H9 (cell line): ENCODE results near the gene HMX1. TPM values are rescaled to one million over a fixed set of nuclear protein-coding genes. Genes with fewer than 3 reads are reported as not detected.

Source experiments
- DNase-seq: peaks from one replicate; pipeline ENCODE4 v3.0.0-alpha.2; 2017
- H2AFZ ChIP-seq: one replicate; pipeline ENCODE4 v1.6.1; 2013; ENCODE audit warnings: mild to moderate bottlenecking, low read length, control low read depth, moderate library complexity
- H2AK5ac ChIP-seq: 2 replicates; pipeline ENCODE4 v1.6.1; 2013; ENCODE audit warnings: low read length, control low read depth, mixed read lengths; ENCODE audit not compliant: insufficient read length
- H2BK120ac ChIP-seq: one replicate; pipeline ENCODE4 v1.6.1; 2013; ENCODE audit warnings: low read depth, mild to moderate bottlenecking, low read length, control low read depth, inconsistent platforms; ENCODE audit not compliant: poor library complexity, severe bottlenecking
- H2BK12ac ChIP-seq: 2 replicates; pipeline ENCODE4 v1.6.1; 2013; ENCODE audit warnings: low read length, control low read depth, mixed read lengths, low read depth; ENCODE audit not compliant: insufficient read length
- H2BK15ac ChIP-seq: 2 replicates; pipeline ENCODE4 v1.6.1; 2013; ENCODE audit warnings: low read depth, low read length, control low read depth
- H2BK20ac ChIP-seq: one replicate; pipeline ENCODE4 v1.6.1; 2013; ENCODE audit warnings: low read depth, mild to moderate bottlenecking, low read length, control low read depth, inconsistent platforms; ENCODE audit not compliant: poor library complexity, severe bottlenecking
- H2BK5ac ChIP-seq: 2 replicates; pipeline ENCODE4 v1.6.1; 2013; ENCODE audit warnings: low read length, control low read depth, mixed read lengths; ENCODE audit not compliant: insufficient read length
- H3K14ac ChIP-seq: 2 replicates; pipeline ENCODE4 v1.6.1; 2013; ENCODE audit warnings: low read length, control low read depth; ENCODE audit not compliant: insufficient read depth
- H3K18ac ChIP-seq: 2 replicates; pipeline ENCODE4 v1.6.1; 2013; ENCODE audit warnings: low read depth, mild to moderate bottlenecking, mixed read lengths, low read length, control low read depth; ENCODE audit not compliant: insufficient read length
- H3K23ac ChIP-seq: 2 replicates; pipeline ENCODE4 v1.6.1; 2013; ENCODE audit warnings: low read length, control low read depth, mixed read lengths, low read depth; ENCODE audit not compliant: insufficient read length
- H3K23me2 ChIP-seq: 2 replicates; pipeline ENCODE4 v1.6.1; 2013; ENCODE audit warnings: low read depth, mild to moderate bottlenecking, mixed read lengths, low read length, control low read depth; ENCODE audit not compliant: insufficient read length, poor library complexity, severe bottlenecking
- H3K27ac ChIP-seq: 2 replicates; pipeline ENCODE4 v1.5.1; 2013; ENCODE audit warnings: low read length, control low read depth, mixed read lengths, low read depth; ENCODE audit not compliant: insufficient read length
- H3K27me3 ChIP-seq: 2 replicates; pipeline ENCODE4 v1.6.1; 2013; ENCODE audit warnings: low read length, control low read depth, inconsistent platforms; ENCODE audit not compliant: insufficient read depth
- H3K4ac ChIP-seq: 2 replicates; pipeline ENCODE4 v1.6.1; 2013; ENCODE audit warnings: low read depth, mild to moderate bottlenecking, control low read depth, inconsistent platforms, low read length, moderate library complexity
- H3K4me1 ChIP-seq: 2 replicates; pipeline ENCODE4 v1.6.1; 2013; ENCODE audit warnings: low read length, control low read depth, inconsistent platforms; ENCODE audit not compliant: insufficient read depth
- H3K4me2 ChIP-seq: 2 replicates; pipeline ENCODE4 v1.6.1; 2013; ENCODE audit warnings: low read length, control low read depth, mixed read lengths; ENCODE audit not compliant: insufficient read length, insufficient read depth
- H3K56ac ChIP-seq: 2 replicates; pipeline ENCODE4 v1.6.1; 2013; ENCODE audit warnings: low read depth, mild to moderate bottlenecking, mixed read lengths, low read length, control low read depth; ENCODE audit not compliant: insufficient read length
- H3K79me1 ChIP-seq: 2 replicates; pipeline ENCODE4 v1.6.1; 2013; ENCODE audit warnings: low read depth, mild to moderate bottlenecking, moderate library complexity, low read length, control low read depth, inconsistent platforms; ENCODE audit not compliant: insufficient read depth, poor library complexity, severe bottlenecking
- H3K79me2 ChIP-seq: 2 replicates; pipeline ENCODE4 v1.6.1; 2013; ENCODE audit warnings: low read length, control low read depth, inconsistent platforms; ENCODE audit not compliant: insufficient read depth
- H3K9ac ChIP-seq: 2 replicates; pipeline ENCODE4 v1.6.1; 2013; ENCODE audit warnings: low read length, control low read depth, mixed read lengths; ENCODE audit not compliant: insufficient read length; ENCODE audit errors: extremely low read depth
- H3K9me3 ChIP-seq: one replicate; pipeline ENCODE4 v1.6.1; 2013; ENCODE audit warnings: low read depth, low read length, inconsistent platforms; ENCODE audit not compliant: control insufficient read depth
- H3T11ph ChIP-seq: one replicate; pipeline ENCODE4 v1.6.1; 2013; ENCODE audit warnings: mild to moderate bottlenecking, low read length, control low read depth, inconsistent platforms
- H4K20me1 ChIP-seq: one replicate; pipeline ENCODE4 v1.6.1; 2013; ENCODE audit not compliant: control insufficient read depth, insufficient read length, insufficient read depth
- H4K5ac ChIP-seq: 2 replicates; pipeline ENCODE4 v1.6.1; 2013; ENCODE audit warnings: low read depth, mild to moderate bottlenecking, mixed read lengths, low read length, control low read depth; ENCODE audit not compliant: insufficient read length
- H4K8ac ChIP-seq: replicated peaks from 2 replicates; pipeline ENCODE4 v1.6.1; 2013; ENCODE audit warnings: low read length, control low read depth, mixed read lengths, low read depth; ENCODE audit not compliant: insufficient read length
- H4K91ac ChIP-seq: 2 replicates; pipeline ENCODE4 v1.6.1; 2013; ENCODE audit warnings: low read depth, mild to moderate bottlenecking, moderate library complexity, mixed read lengths, low read length, control low read depth; ENCODE audit not compliant: insufficient read length
- H3K27ac Mint-ChIP-seq, 3 experiments: 2 replicates in 2 of 3; 3 replicates in 1 of 3; pipeline ENCODE4 v1.8.0; 2020 to 2021; ENCODE audit warnings: mixed read lengths in 3 of 3, mild to moderate bottlenecking in 1 of 3, moderate library complexity in 1 of 3
- H3K27me3 Mint-ChIP-seq: 2 replicates; pipeline ENCODE4 v1.8.0; 2021; ENCODE audit warnings: low read depth, mild to moderate bottlenecking, moderate library complexity, mixed read lengths
- H3K36me3 Mint-ChIP-seq, 3 experiments: 2 replicates in 2 of 3; 3 replicates in 1 of 3; pipeline ENCODE4 v1.8.0; 2020 to 2021; ENCODE audit warnings: low read depth in 3 of 3, mixed read lengths in 3 of 3; ENCODE audit not compliant: insufficient read depth in 1 of 3
- H3K4me1 Mint-ChIP-seq, 2 experiments: 2 replicates each; pipeline ENCODE4 v1.8.0; 2020; ENCODE audit warnings: mixed read lengths in 2 of 2
- H3K4me3 Mint-ChIP-seq, 2 experiments: 2 replicates in 1 of 2; 3 replicates in 1 of 2; pipeline ENCODE4 v1.8.0; 2020 to 2021; ENCODE audit warnings: mild to moderate bottlenecking in 2 of 2, mixed read lengths in 2 of 2, moderate library complexity in 1 of 2
- H3K9me3 Mint-ChIP-seq, 2 experiments: 2 replicates in 1 of 2; 3 replicates in 1 of 2; pipeline ENCODE4 v1.8.0; 2020; ENCODE audit warnings: mild to moderate bottlenecking in 2 of 2, mixed read lengths in 2 of 2, moderate library complexity in 1 of 2
- CTCF ChIP-seq: fragments of 200-600 bp; sonication (generic); conservative IDR thresholded peaks from 3 replicates; pipeline ENCODE4 v1.8.0; 2021; ENCODE audit warnings: antibody characterized with exemption, mild to moderate bottlenecking
- WGBS: extraction: QIAGEN DNeasy Blood & Tissue Kit; methylation state at CpG from one replicate; pipeline ENCODE4 v1.1.7; 2013; ENCODE audit warnings: missing lambda C conversion rate, low lambda C conversion rate, mixed read lengths; ENCODE audit not compliant: insufficient read length; ENCODE audit errors: extremely low coverage; 5-methylcytosine and 5-hydroxymethylcytosine counted together
- total RNA-seq: library from RNA; stranded (reverse); gene quantifications from 2 replicates; pipeline ENCODE4 v1.2.1, GENCODE V29; 2021

Gene HMX1
- total RNA-seq, 1 experiment from 2014 or later = 0.26 TPM

DNA sequence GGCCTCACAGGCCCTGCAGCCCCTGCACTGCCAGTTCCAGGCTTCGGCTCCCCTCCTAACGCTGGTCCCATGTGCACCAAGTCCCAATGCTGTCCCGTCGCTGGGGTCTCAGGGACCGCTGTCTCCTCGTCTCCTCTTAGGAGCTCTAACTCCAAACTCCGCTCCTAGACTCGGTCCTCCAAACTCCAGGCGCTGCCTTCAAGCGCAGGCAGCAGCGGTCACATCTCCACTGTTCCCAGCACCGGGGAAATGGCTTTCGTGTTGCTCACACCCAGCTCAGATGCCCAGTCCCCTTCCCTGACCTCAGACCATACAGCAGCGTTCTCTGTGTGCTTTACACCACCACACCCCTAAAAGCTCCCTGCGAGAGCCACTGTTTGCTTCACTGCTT is 19.6 kb upstream of the HMX1 start:
- Histone ChIP-seq H3K4me2 (peak overlapping the region; percentile 26), H3K27ac (no peak overlapping the region), H4K8ac (no peak overlapping the region), H4K91ac (no peak overlapping the region), H2AK5ac (no peak overlapping the region), H3K23ac (no peak overlapping the region), H4K5ac (no peak overlapping the region), H3K79me1 (no peaks in the 10 kb centered on the region), H3K9ac (no peak overlapping the region), H4K20me1 (no peaks in the 10 kb centered on the region), H3K56ac (no peak overlapping the region), H3K9me3 (no peaks in the 10 kb centered on the region), H2BK120ac (no peak overlapping the region), H2BK5ac (no peak overlapping the region), H3K14ac (0 out of 2 replicates have a peak overlapping the region, but pooled peaks have one; percentile 14), H3K79me2 (no peaks in the 10 kb centered on the region), H2BK12ac (no peak overlapping the region), H3K23me2 (peaks cover 6% of the 10 kb centered on the region), H3K4me1 (no peaks in the 10 kb centered on the region), H2BK20ac (no peak overlapping the region), H3T11ph (no peak overlapping the region), H2BK15ac (no peak overlapping the region), H3K4ac (no peak overlapping the region), H2AFZ (no peak overlapping the region), H3K18ac (peak overlapping the region; percentile 25), H3K27me3 (peaks cover 80% of the 10 kb centered on the region)
- peaks cover 5 to 31% of the 10 kb centered on the region in 2 experiments for H3K4me1 Mint-ChIP-seq
- H3K4me3 Mint-ChIP-seq = peak overlapping the region in 1 of 2 experiments; percentile 73; a peak in 3 of 5 replicates
- no peak for DNase-seq
- no peak for TF ChIP-seq CTCF
- WGBS = no CpG with 5 or more reads among the region's 15 CpGs
- peaks cover 0 to 3% (median 0%) of the 10 kb centered on the region in 3 experiments; a peak in 1 of 7 replicates for H3K36me3 Mint-ChIP-seq
- no peak overlapping the region; a peak in 1 of 7 replicates for H3K27ac Mint-ChIP-seq
- H3K9me3 Mint-ChIP-seq = peaks cover 5 to 11% of the 10 kb centered on the region in 2 experiments; a peak in 3 of 5 replicates
- H3K27me3 Mint-ChIP-seq = peaks cover 99% of the 10 kb centered on the region
